IPS-NIHi11 (cell line): Measurements from ENCODE around the gene RALB.

Source experiments
- DNase-seq: peaks from one replicate; pipeline ENCODE4 v3.0.0; 2012; ENCODE audit warnings: mixed read lengths, low spot score

Gene RALB, protein sequence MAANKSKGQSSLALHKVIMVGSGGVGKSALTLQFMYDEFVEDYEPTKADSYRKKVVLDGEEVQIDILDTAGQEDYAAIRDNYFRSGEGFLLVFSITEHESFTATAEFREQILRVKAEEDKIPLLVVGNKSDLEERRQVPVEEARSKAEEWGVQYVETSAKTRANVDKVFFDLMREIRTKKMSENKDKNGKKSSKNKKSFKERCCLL

DNA sequence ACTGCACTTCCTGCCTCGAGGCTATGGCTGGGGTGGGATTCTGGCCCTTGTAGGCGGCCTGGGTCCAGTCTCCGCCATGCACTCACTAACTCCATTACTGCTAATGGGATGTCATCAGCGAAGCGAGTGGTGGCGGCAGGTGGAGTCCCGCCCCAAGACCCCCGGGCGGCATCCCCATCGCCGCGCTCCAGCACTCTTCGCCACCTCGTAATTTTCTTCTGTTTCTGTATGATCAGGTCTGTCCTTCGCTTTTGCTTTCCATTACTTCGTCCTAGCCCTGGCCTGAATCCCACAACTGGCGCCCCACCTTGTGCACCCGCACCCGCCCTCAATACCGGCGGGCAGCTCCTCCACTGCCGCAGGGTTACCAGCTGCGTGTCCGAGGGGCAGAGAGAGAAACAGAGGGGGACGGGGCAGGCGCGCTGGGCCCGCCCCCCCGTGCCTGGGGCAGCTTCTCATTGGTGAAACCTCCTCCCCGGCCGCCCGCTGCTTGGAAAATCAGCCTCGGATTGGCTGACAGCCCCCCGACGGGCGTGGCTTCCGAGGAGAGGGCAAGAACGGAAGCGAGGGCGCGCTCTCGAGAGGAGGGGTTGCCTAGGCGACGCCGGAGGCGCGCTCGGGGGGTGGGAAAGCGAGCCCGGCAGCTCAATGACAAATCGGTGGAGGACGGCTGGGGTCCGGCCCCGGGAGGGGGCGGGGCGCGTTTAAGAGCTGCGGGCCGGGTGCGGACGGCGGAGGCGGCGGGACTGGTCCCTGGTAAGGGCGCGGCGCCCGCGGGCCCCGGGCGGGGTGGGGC lies at the start of gene RALB:
Gene RALB (plus strand): TSS at position 628 of the 796 bp plus-strand sequence. CDS start 25,813 bp downstream, outside the sequence.
- DNase-seq, result peak; percentile 98

GRCh38 chr2:120203251-120204021 lies 49.2 kb upstream of the RALB start:
- DNase-seq, result no peak

DNA sequence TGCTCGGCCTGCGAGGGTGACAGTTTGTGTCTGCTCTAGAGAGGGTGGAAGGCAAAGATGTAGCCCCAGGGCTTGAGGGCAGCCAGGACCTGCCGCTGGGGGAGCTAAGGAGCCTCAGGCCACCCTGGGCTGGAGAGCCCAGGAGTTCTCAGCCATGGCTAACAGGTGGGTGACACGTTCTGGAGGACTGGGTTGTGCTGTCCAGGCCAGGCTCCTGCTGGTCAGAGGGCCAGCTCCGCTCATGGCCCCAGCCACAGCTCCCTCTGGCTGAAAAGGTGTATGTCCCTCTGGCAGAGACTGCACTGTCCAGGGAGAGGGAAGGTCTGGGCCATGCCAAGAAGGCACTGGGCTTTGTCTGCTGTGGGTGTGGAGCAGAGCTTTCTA lies 48.6 kb upstream of the RALB start:
- DNase-seq, result no peak

- no peak for DNase-seq
Observed at GRCh38 chr2:120204417-120204816, 48.2 kb upstream of the RALB start.

DNA sequence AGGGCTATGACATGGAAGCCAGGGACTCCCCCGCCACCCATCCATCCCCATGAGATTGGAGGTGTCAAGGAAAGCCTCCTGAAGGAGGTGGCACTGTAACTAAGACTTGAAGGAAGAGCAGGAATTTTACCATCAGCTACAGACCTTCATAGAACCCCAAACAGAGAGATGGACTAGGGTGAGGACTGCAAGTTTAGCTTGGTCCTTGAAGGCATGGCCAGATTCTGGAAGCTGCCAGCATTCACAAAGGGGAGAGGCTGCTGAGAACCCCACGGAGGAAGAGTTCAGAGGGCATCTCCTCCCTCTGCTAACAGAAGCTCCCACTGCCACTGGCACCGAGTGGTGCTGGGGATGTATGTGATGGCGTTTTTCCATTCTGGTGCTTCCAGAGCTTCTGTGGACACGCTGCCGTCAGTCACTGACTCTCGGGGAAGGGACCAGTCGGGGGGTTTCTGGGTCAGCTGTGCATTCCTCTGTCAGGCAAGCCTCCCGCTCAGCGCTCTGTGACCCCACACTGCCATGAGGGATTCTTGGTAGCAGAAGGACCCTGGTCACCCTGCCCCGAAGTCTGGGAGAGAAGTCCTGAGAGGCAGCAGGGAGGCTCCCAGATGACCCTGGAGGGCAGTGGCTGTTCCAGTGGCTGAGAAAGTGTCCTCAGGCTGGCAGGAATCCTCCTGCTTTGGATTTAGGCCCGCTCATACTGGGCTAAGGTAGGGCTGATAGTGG lies 47.5 kb upstream of the RALB start:
- DNase-seq, result no peak

GRCh38 chr2:120206022-120206581 lies 46.5 kb upstream of the RALB start:
- DNase-seq, result peak; percentile 78

DNA sequence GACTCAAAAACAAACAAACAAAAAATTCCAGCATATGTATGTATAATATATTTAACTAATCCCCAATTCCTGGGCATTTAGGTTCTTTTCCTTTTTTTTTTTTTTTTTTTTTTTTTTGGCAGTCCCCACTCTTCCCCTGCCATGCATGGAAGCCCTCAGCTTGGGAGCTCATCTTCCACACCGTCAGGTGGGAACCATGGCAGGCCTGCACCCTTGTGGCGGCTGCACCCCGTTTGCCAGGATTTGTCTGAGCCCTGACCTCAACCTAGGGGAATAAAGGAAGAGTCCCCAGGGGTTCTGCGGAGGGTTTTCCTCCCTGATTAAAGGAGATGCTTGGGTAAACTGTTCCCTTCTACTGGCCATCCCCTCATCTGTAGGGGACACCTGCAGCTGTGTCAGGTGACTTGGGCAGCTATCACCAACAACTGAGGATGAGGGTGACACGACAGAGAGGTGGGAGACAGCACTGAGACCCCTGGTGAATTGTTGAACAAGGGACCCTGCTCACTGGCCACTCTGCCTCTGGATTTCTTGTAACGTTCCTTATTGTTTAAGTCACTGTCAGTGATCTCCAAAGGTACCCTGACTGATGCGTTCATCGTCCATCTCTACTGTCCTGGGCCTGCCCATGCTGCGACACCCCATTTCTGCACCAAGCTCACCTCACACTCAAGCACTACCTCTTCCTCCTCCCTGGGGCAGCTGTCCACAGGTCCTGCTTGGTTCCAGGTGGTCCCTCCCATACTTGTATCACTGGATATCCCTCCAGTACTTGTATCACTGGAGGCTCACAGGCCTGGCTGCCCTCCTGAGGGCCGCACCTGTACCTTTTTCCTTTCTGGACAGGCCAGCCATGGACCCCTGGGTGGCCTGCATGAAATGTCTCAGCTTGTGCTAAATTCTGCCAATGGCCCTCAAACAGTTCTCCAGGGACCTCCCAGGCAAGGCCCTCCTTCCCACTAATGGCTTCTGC lies 44.0 kb upstream of the RALB start:
- no peak for DNase-seq

GRCh38 chr2:120209427-120210269 lies 43.0 kb upstream of the RALB start:
- DNase-seq, result no peak

DNA sequence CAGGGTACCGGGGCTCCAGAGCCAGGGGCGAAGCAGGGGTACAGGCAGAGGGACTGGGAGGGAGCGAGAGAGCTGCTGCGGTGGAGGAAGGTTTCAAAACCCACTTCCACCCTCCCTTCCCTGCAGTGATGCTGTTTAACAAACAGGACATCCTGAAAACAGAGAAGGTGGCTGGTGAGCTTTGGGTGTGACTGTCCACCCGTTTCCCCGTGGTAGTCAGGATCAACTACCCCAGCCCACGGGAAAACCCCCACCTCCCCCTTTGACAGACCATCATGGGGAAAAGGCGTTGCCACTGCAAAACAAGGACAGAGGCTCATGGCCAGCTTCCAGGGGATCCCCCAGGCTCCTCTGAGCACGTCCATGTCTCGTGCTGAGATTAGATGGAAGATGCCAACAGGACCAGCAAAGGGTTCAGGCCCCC lies 42.4 kb upstream of the RALB start:
- DNase-seq, result no peak

DNA sequence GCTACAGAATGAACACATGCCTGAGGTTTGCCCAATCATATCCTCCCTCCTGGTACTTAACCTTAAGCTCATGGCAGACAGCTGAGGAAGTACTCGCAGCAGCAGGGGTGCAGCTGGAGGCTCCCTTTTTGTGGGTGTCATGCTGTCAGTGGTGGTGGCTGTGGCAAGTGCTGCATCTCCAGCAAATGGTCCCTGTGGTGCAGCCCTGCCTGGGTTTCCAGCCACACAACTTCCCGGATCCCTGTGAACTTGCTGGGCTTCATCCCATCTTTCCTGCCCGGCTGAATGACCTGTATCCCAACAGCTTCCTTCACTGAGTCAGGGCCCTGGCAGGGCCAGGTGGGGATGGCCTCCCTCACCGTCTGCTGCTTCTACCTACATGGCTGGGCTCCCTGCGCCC lies 34.5 kb upstream of the RALB start:
- DNase-seq, result no peak

DNA sequence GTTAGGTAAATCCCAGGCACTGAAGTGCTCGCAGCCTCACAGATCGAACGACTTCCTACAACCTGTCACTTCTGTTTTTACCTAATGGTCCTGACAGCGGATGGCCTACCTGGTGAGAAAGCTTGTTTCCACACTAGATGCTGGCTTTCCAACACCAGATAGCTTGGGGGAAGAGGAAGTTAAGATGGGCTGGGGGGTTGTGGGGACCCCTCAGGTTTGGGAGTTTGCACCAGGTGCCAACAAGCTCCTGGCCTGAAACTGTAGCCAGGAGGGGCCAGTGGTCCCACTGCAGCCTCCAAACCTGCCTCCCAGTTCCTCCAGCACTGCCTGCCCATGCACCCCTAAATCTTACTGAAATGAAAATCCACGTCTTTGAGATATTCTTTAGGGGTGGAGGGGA lies 33.4 kb upstream of the RALB start:
- no peak for DNase-seq

- no peak for DNase-seq
Observed at GRCh38 chr2:120219766-120220165, 32.9 kb upstream of the RALB start.

- no peak for DNase-seq
Observed at GRCh38 chr2:120220756-120221155, 31.9 kb upstream of the RALB start.

GRCh38 chr2:120221616-120222015 lies 31.0 kb upstream of the RALB start:
- no peak for DNase-seq

DNA sequence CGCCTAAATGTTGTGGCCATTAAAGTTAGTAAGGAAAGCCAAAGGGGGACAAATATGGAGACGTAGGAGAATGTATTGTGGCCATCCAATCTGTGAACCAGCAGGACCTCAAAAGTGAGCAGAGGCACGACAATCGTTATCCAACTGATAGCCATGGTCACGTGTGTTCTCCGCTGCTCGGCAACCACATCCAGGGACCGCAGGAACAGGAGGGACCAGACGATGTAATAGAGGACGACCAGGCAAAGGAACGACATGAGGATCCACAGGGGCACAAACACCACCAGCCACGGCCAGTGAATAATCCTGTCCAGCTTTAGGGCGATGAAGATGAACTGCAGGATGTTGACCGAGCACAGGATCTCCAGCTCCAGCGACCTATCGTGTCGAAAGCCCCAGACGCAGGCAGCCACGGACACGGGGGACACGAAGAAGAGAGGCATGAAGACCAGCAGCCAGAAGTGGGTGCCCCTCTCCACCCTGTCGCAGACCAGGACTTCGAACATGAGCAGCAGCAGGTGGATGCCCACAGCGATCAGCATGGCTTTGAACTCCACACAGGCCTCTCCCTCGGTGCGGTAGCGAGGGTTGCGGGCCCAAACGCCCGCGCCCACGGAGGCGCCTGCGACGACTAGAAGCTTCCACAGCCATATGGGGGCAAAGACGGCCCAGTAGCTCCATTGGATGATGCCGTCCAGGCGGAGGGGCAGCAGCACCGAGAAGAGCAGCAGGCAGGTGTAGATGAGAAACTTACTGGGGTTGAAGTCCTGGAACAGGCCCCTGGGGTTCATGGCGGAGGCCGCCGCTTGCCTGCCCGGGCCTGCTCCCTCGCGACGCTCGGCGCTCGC lies 30.2 kb upstream of the RALB start:
- no peak for DNase-seq

- peak; percentile 99 for DNase-seq
Observed at GRCh38 chr2:120223034-120223912, 29.4 kb upstream of the RALB start, which contains the start of gene TMEM185B. Gene TMEM185B (minus strand): TSS chr2:120223400. CDS start chr2:120222976, 424 bp downstream.

DNA sequence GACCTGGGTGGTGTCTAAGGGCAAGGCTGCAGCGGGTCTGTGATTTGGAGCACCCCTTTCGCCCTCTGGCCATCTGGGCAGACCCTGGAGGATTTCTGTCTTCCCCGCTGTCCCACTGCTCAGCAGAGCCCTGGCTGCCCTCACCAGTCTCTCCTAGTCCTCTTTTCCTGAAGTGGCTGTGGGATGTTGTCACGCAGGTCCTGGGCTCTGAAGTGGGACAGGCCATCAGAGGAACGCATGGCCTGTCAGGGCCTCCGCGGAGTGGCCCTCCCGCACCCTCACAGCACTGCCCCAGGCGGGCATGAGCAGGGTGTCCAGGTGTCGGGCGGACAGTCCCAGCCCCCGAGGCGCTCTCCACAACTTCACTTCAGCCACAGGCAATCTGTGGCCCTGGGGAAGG lies 28.4 kb upstream of the RALB start:
- DNase-seq, result no peak
